Measurements from ENCODE around the gene LTBP3. TPM values are rescaled to one million over a fixed set of nuclear protein-coding genes. Genes with fewer than 3 reads are reported as not detected.
A peak's percentile ranks its signal among the peaks of the same experiment; 100 is the strongest.

The LTBP3 gene
- total and polyA plus RNA-seq, 2 experiments from 2014 or later, result 53.7 to 85.3 TPM

- Histone ChIP-seq H3K9me3 (ENCODE audit: low read depth) (no peaks in the 10 kb centered on the region), H3K27ac (peak overlapping the region; percentile 98), H3K4me1 (ENCODE audit: insufficient read depth) (peaks cover 59% of the 10 kb centered on the region), H3K9me2 (replicated peaks; ENCODE audit: insufficient read depth) (no peaks in the 10 kb centered on the region), H4K20me1 (ENCODE audit: insufficient read depth, poor library complexity, severe bottlenecking) (no peaks in the 10 kb centered on the region), H2AFZ (peak overlapping the region; percentile 36), H3K36me3 (replicated peaks; ENCODE audit: insufficient read depth, low read depth) (no peaks in the 10 kb centered on the region), H3K4me2 (peak overlapping the region; percentile 96), H3K27me3 (no peaks in the 10 kb centered on the region), H3K79me2 (peaks cover 29% of the 10 kb centered on the region), H3K4me3 (peak overlapping the region; percentile 60)
- WGBS (ENCODE audit: low lambda C conversion rate, missing lambda C conversion rate), result 79% methylated on average over 11 of the region's 12 CpGs
- TF ChIP-seq EZH2phosphoT487 (IDR thresholded peaks at IDR 0.05; ENCODE audit: low read depth, severe bottlenecking, unreplicated experiment), result no peak
- TF ChIP-seq, protein P1, sequence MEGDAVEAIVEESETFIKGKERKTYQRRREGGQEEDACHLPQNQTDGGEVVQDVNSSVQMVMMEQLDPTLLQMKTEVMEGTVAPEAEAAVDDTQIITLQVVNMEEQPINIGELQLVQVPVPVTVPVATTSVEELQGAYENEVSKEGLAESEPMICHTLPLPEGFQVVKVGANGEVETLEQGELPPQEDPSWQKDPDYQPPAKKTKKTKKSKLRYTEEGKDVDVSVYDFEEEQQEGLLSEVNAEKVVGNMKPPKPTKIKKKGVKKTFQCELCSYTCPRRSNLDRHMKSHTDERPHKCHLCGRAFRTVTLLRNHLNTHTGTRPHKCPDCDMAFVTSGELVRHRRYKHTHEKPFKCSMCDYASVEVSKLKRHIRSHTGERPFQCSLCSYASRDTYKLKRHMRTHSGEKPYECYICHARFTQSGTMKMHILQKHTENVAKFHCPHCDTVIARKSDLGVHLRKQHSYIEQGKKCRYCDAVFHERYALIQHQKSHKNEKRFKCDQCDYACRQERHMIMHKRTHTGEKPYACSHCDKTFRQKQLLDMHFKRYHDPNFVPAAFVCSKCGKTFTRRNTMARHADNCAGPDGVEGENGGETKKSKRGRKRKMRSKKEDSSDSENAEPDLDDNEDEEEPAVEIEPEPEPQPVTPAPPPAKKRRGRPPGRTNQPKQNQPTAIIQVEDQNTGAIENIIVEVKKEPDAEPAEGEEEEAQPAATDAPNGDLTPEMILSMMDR (IDR thresholded peaks at IDR 0.05; ENCODE audit: poor library complexity), result no peak
- TF ChIP-seq EZH2 (IDR thresholded peaks at IDR 0.05; ENCODE audit: borderline replicate concordance), result no peak
- no peak for DNase-seq (ENCODE audit: low spot score)
Measured at GRCh38 chr11:65556470-65557279, 1.5 kb downstream of the LTBP3 start.

- H2AFZ ChIP-seq, result no peak overlapping the region
- peak overlapping the region; percentile 98 for H3K27ac ChIP-seq
- peaks cover 29% of the 10 kb centered on the region for H3K79me2 ChIP-seq
- no peak for TF ChIP-seq EZH2 (IDR thresholded peaks at IDR 0.05; ENCODE audit: borderline replicate concordance)
- no peak for TF ChIP-seq EZH2phosphoT487 (IDR thresholded peaks at IDR 0.05; ENCODE audit: low read depth, severe bottlenecking, unreplicated experiment)
- TF ChIP-seq, protein P1 (IDR thresholded peaks at IDR 0.05; ENCODE audit: poor library complexity), result no peak
- peaks cover 55% of the 10 kb centered on the region for H3K4me1 ChIP-seq (ENCODE audit: insufficient read depth)
- no peaks in the 10 kb centered on the region for H3K9me3 ChIP-seq (ENCODE audit: low read depth)
- no peaks in the 10 kb centered on the region for H3K27me3 ChIP-seq
- H3K4me2 ChIP-seq, result peak overlapping the region; percentile 96
- no peaks in the 10 kb centered on the region for H4K20me1 ChIP-seq (ENCODE audit: insufficient read depth, poor library complexity, severe bottlenecking)
- DNase-seq (ENCODE audit: low spot score), result peak; percentile 80
- H3K9me2 ChIP-seq (replicated peaks; ENCODE audit: insufficient read depth), result no peaks in the 10 kb centered on the region
- H3K36me3 ChIP-seq (replicated peaks; ENCODE audit: insufficient read depth, low read depth), result no peaks in the 10 kb centered on the region
- WGBS (ENCODE audit: low lambda C conversion rate, missing lambda C conversion rate), result 56% methylated on average over 6 of the region's 6 CpGs
- H3K4me3 ChIP-seq, result no peak overlapping the region
Measured at GRCh38 chr11:65555693-65556231, 2.4 kb downstream of the LTBP3 start.

DNA sequence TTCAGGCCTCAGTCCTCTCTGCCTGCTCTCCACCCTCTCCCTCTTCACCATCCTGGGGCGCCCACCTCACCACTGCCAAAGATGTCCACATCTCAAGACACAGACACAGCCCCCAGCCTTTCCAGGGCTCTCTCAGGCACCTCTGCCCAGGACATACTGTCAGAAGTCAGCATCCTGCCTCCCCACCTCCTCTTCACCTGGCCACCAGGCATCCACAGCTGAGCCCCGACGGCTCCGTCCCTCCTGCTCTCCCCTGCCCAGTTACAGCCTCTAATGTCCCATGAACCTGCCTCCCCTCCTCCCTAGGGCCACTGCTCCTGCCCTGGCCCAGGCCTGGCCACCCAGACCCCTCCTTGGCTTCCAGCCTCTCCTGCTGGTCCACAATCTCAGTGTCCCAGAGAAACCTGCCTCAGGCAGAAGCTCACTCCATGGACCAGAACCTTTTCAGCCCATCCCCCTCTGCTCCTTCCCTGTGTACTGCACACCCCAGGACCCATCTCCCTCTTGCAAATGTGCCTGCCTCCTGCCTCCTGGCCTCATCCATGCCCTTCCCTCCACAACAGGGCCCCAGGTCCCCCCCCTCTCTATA lies 3.2 kb downstream of the LTBP3 start:
- H3K27ac ChIP-seq, result no peak overlapping the region
- peak overlapping the region; percentile 96 for H3K4me2 ChIP-seq

More for the DNA sequence above, 3.2 kb downstream of the LTBP3 start:
- no peaks in the 10 kb centered on the region for H3K27me3 ChIP-seq
- H4K20me1 ChIP-seq (ENCODE audit: insufficient read depth, poor library complexity, severe bottlenecking), result no peaks in the 10 kb centered on the region
- H2AFZ ChIP-seq, result no peak overlapping the region
- peaks cover 29% of the 10 kb centered on the region for H3K79me2 ChIP-seq
- H3K9me2 ChIP-seq (replicated peaks; ENCODE audit: insufficient read depth), result no peaks in the 10 kb centered on the region
- no peak overlapping the region for H3K4me3 ChIP-seq
- 95% methylated on average over 4 of the region's 4 CpGs for WGBS (ENCODE audit: low lambda C conversion rate, missing lambda C conversion rate)
- no peaks in the 10 kb centered on the region for H3K36me3 ChIP-seq (replicated peaks; ENCODE audit: insufficient read depth, low read depth)
- TF ChIP-seq EZH2phosphoT487 (IDR thresholded peaks at IDR 0.05; ENCODE audit: low read depth, severe bottlenecking, unreplicated experiment), result no peak
- TF ChIP-seq, protein P1 (IDR thresholded peaks at IDR 0.05; ENCODE audit: poor library complexity), result no peak
- TF ChIP-seq EZH2 (IDR thresholded peaks at IDR 0.05; ENCODE audit: borderline replicate concordance), result no peak
- peaks cover 46% of the 10 kb centered on the region for H3K4me1 ChIP-seq (ENCODE audit: insufficient read depth)
- no peak for DNase-seq (ENCODE audit: low spot score)
- H3K9me3 ChIP-seq (ENCODE audit: low read depth), result no peaks in the 10 kb centered on the region
